Suppressor macrophage treated with lipopolysaccharide for 4 hours (primary cell): Measurements from ENCODE around the gene MLLT1.

Experiments used
- DNase-seq: peaks from one replicate; pipeline ENCODE4 v3.0.0-alpha.2; 2020

MLLT1 gene

GRCh38 chr19:6204866-6205723 is 74.7 kb downstream of the MLLT1 start:
- DNase-seq, result no peak

- no peak for DNase-seq
These were observed 75.6 kb downstream of the MLLT1 start for GRCh38 chr19:6204212-6204611.

- peak; percentile 100 for DNase-seq
These were observed 80.4 kb downstream of the MLLT1 start for GRCh38 chr19:6199240-6199994.

GRCh38 chr19:6198896-6199239 is 80.9 kb downstream of the MLLT1 start:
- DNase-seq, result no peak

GRCh38 chr19:6196361-6196760 is 83.4 kb downstream of the MLLT1 start:
- DNase-seq, result no peak

GRCh38 chr19:6188811-6189210 is 91.0 kb downstream of the MLLT1 start:
- no peak for DNase-seq

GRCh38 chr19:6187374-6187773 is 92.4 kb downstream of the MLLT1 start:
- no peak for DNase-seq

- no peak for DNase-seq
These were observed 93.6 kb downstream of the MLLT1 start for GRCh38 chr19:6185835-6186834.

GRCh38 chr19:6185093-6185834 is 94.5 kb downstream of the MLLT1 start:
- DNase-seq, result no peak

- no peak for DNase-seq
These were observed 98.7 kb downstream of the MLLT1 start for GRCh38 chr19:6181119-6181518.

GRCh38 chr19:6173190-6173589 is 106.6 kb downstream of the MLLT1 start:
- DNase-seq, result no peak

GRCh38 chr19:6172074-6172863 is 107.5 kb downstream of the MLLT1 start:
- no peak for DNase-seq

- DNase-seq, result no peak
These were observed 112.7 kb downstream of the MLLT1 start for GRCh38 chr19:6167115-6167514.

GRCh38 chr19:6164906-6165531 is 114.8 kb downstream of the MLLT1 start:
- no peak for DNase-seq

- DNase-seq, result peak; percentile 69
These were observed 118.4 kb downstream of the MLLT1 start for GRCh38 chr19:6161271-6161850.
